Osteoblast (primary cell): ENCODE measurements around the gene CD79B. TPM values are rescaled to one million over a fixed set of nuclear protein-coding genes. Genes with fewer than 3 reads are reported as not detected.

ENCODE experiments used
- DNase-seq: peaks from one replicate; pipeline ENCODE4 v3.0.0; 2011; ENCODE audit warnings: low spot score, mixed read lengths; ENCODE audit not compliant: insufficient read length; ENCODE audit errors: missing footprints
- H2AFZ ChIP-seq: 2 replicates; pipeline ENCODE4 v1.6.0; 2011; ENCODE audit warnings: mild to moderate bottlenecking, low read length
- H3K27ac ChIP-seq: 2 replicates; pipeline ENCODE4 v1.5.1; 2011; ENCODE audit warnings: mild to moderate bottlenecking, low read depth, low read length, moderate library complexity
- H3K27me3 ChIP-seq: 2 replicates; pipeline ENCODE4 v1.6.0; 2012; ENCODE audit warnings: mild to moderate bottlenecking, control low read depth, inconsistent platforms, low read length, moderate library complexity; ENCODE audit not compliant: insufficient read depth
- H3K36me3 ChIP-seq: 2 replicates; pipeline ENCODE4 v1.5.1; 2011; ENCODE audit warnings: mild to moderate bottlenecking, low read length, control low read depth, moderate library complexity; ENCODE audit not compliant: insufficient read depth
- H3K4me1 ChIP-seq: 2 replicates; pipeline ENCODE4 v1.5.1; 2011; ENCODE audit warnings: mild to moderate bottlenecking, low read length, control low read depth, moderate library complexity; ENCODE audit not compliant: insufficient read depth
- H3K4me2 ChIP-seq: 2 replicates; pipeline ENCODE4 v1.6.0; 2011; ENCODE audit warnings: mild to moderate bottlenecking, low read length; ENCODE audit not compliant: insufficient read depth
- H3K4me3 ChIP-seq: fragments of 200-600 bp; sonication (generic); 3 replicates; pipeline ENCODE4 v1.5.1; 2012; ENCODE audit warnings: mild to moderate bottlenecking, low read length, inconsistent platforms; ENCODE audit not compliant: insufficient read depth
- H3K79me2 ChIP-seq: 2 replicates; pipeline ENCODE4 v1.6.0; 2012; ENCODE audit warnings: mild to moderate bottlenecking, low read length, control low read depth, inconsistent platforms; ENCODE audit not compliant: insufficient read depth
- H3K9me3 ChIP-seq: 2 replicates; pipeline ENCODE4 v1.5.1; 2011; ENCODE audit warnings: low read depth, low read length, control low read depth
- H4K20me1 ChIP-seq: 2 replicates; pipeline ENCODE4 v1.6.0; 2012; ENCODE audit warnings: mild to moderate bottlenecking, low read length, control low read depth; ENCODE audit not compliant: insufficient read depth
- CTCF ChIP-seq: IDR thresholded peaks from 2 replicates; pipeline ENCODE4 v1.5.1; 2011; ENCODE audit warnings: mild to moderate bottlenecking, low read depth, low read length, moderate library complexity; ENCODE audit errors: extremely low read depth
- total RNA-seq: library from RNA; depleted of rRNA; stranded (reverse); fragments of >200 nt; gene quantifications from 2 replicates; pipeline ENCODE4 v1.2.3, GENCODE V29; 2012

Gene CD79B
- total RNA-seq, 1 donor, result 0.36 TPM

GRCh38 chr17:63944736-63945499, 12.8 kb upstream of the CD79B start:
- Histone ChIP-seq H4K20me1 (no peaks in the 10 kb centered on the region), H3K9me3 (no peaks in the 10 kb centered on the region), H2AFZ (no peak overlapping the region), H3K36me3 (no peaks in the 10 kb centered on the region), H3K4me2 (no peak overlapping the region), H3K4me3 (no peak overlapping the region), H3K79me2 (no peaks in the 10 kb centered on the region), H3K4me1 (no peaks in the 10 kb centered on the region), H3K27me3 (no peaks in the 10 kb centered on the region), H3K27ac (no peak overlapping the region)
- no peak for TF ChIP-seq CTCF
- DNase-seq, result no peak

- H3K4me1 ChIP-seq, result no peaks in the 10 kb centered on the region
- no peak for DNase-seq
- no peak overlapping the region for H3K27ac ChIP-seq
- H3K9me3 ChIP-seq, result no peaks in the 10 kb centered on the region
- H3K4me3 ChIP-seq, result no peak overlapping the region
- H2AFZ ChIP-seq, result no peak overlapping the region
- no peak for TF ChIP-seq CTCF
- H3K27me3 ChIP-seq, result no peaks in the 10 kb centered on the region
- no peaks in the 10 kb centered on the region for H3K79me2 ChIP-seq
- no peaks in the 10 kb centered on the region for H3K36me3 ChIP-seq
- H3K4me2 ChIP-seq, result no peak overlapping the region
- no peaks in the 10 kb centered on the region for H4K20me1 ChIP-seq
Observed at GRCh38 chr17:63943745-63944144, 11.6 kb upstream of the CD79B start.

- Histone ChIP-seq H3K79me2 (no peaks in the 10 kb centered on the region), H2AFZ (no peak overlapping the region), H3K27me3 (no peaks in the 10 kb centered on the region), H3K4me1 (no peaks in the 10 kb centered on the region), H3K4me2 (no peak overlapping the region), H3K9me3 (no peaks in the 10 kb centered on the region), H4K20me1 (no peaks in the 10 kb centered on the region), H3K4me3 (no peak overlapping the region), H3K36me3 (no peaks in the 10 kb centered on the region), H3K27ac (no peak overlapping the region)
- peak; percentile 85 for DNase-seq
- no peak for TF ChIP-seq CTCF
Observed at GRCh38 chr17:63942309-63942985, 10.3 kb upstream of the CD79B start.

GRCh38 chr17:63941751-63942150, 9.6 kb upstream of the CD79B start:
- Histone ChIP-seq H3K27ac (no peak overlapping the region), H3K36me3 (no peaks in the 10 kb centered on the region), H3K9me3 (no peaks in the 10 kb centered on the region), H3K4me2 (no peak overlapping the region), H3K4me3 (no peak overlapping the region), H3K4me1 (no peaks in the 10 kb centered on the region), H2AFZ (no peak overlapping the region), H3K79me2 (no peaks in the 10 kb centered on the region), H4K20me1 (no peaks in the 10 kb centered on the region), H3K27me3 (no peaks in the 10 kb centered on the region)
- no peak for TF ChIP-seq CTCF
- DNase-seq, result peak; percentile 68
